Activated gamma-delta T cell treated with anti-CD3 and anti-CD28 coated beads, Interleukin-2, amount 50 U/mL, for 16 hours (primary cell): ENCODE results near the gene PARVG.

Source experiments
- DNase-seq: peaks from one replicate; pipeline ENCODE4 v3.0.0-alpha.2; 2020; ENCODE audit warnings: low read depth

PARVG gene

GRCh38 chr22:44195189-44195871 lies 14.6 kb downstream of the PARVG start:
- no peak for DNase-seq

DNA sequence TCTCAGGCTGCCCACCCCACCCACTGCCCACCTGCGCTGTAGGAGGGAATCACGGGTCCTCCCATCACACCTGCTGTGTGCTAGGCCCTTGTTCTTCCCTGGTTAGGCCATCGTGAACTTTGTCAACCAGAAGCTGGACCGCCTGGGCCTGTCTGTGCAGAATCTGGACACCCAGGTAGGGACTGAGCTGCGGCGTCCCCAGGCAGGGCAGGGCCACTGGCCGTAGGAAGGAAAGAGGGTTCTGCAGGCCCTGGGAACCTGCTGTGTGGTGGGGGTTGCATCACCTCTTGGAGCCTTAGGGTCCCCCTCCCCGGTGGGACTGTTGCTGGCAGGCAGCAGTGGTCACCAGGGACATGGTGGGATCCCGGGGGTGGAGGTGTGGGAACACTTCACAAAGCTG lies 15.5 kb downstream of the PARVG start:
- DNase-seq, result no peak

GRCh38 chr22:44196731-44197131 lies 16.0 kb downstream of the PARVG start:
- no peak for DNase-seq

GRCh38 chr22:44197271-44197670 lies 16.5 kb downstream of the PARVG start:
- no peak for DNase-seq

DNA sequence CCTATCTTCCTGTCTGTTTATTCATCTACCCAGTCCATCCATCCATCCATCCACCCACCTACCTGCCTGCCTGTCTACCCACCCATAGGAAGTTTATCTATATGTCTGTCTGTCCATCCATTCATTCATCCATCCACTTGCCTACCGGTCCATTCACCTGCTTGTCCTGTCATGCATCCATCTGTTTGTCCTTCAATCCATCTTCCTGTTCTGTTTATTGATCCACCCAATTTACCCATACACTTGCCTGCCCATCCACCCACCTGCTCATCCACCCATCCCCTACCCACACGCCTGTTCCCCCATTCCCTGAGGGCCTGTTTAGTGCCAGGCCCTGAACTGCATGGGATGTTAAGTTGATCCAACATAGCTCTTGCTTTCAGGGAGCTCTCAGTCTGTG lies 18.4 kb downstream of the PARVG start:
- no peak for DNase-seq

GRCh38 chr22:44199866-44200265 lies 19.1 kb downstream of the PARVG start:
- DNase-seq, result no peak

DNA sequence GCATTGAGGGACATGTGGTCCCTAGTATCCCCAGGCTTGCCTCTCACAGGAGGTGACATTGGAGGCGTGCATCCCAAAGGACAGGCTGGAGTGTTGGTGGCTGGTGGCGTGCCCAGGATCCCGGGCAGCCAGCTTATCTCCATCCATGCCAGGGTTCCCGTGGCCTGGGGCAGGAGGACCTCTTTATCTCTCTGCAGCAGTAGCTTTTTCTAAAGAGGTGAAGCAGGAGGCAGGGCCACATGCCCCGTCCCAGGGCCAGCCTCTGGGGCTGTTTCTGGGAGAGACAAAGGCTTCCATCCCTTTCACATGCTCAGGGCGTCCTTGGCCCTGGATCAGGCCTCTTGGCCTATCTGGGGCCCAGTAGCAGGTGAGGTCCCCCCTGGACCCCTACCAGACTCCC lies 19.7 kb downstream of the PARVG start:
- no peak for DNase-seq

GRCh38 chr22:44200855-44201550 lies 20.3 kb downstream of the PARVG start:
- DNase-seq, result no peak

DNA sequence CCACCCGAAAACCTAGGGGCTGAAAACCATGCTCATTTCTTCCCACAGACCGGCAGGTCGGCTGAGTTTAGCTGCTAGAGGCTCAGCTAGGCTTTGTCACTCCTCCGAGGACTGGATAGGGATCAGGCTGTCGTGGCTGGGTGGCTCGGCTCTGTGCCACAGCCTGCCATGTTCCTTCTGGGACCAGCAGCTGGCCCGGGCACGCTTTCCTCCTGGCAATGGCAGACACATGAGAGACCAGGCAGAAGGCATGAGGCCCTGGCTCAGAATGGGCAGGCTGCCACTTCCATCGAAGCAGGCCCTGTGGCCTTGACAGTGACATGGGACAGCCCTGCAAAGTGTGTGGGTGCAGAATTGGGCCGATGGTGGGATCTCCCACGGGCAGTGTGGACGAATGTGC lies 20.9 kb downstream of the PARVG start:
- DNase-seq, result no peak

DNA sequence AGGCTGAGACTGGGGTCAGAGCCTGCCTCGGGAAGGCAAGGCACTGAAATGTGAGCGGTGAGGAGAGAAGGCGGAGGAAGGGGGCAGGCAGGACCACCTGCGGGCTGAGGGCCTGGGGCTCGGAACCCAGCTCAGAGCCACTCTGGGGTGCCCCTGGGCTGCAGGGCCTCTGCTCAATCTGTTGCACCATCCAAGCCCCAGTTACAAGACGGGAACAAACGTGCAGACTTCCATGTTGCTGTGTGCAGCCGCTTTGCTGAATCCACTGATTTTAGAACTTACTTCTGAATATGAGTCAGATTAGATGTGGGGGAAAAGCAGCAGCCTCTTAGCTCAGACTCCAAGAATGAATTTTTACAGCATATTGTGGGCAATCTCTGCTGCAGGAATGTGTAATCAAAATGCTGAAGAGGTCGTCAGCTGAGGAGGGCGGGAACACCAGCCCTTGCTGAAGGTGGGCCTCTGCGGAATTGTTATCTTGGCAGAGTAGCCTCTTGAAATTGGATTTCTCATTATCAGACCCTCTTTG lies 21.6 kb downstream of the PARVG start:
- DNase-seq, result no peak

- no peak for DNase-seq
Measured at GRCh38 chr22:44203203-44203602, 22.5 kb downstream of the PARVG start.

GRCh38 chr22:44204739-44205515 lies 24.2 kb downstream of the PARVG start:
- DNase-seq, result no peak

DNA sequence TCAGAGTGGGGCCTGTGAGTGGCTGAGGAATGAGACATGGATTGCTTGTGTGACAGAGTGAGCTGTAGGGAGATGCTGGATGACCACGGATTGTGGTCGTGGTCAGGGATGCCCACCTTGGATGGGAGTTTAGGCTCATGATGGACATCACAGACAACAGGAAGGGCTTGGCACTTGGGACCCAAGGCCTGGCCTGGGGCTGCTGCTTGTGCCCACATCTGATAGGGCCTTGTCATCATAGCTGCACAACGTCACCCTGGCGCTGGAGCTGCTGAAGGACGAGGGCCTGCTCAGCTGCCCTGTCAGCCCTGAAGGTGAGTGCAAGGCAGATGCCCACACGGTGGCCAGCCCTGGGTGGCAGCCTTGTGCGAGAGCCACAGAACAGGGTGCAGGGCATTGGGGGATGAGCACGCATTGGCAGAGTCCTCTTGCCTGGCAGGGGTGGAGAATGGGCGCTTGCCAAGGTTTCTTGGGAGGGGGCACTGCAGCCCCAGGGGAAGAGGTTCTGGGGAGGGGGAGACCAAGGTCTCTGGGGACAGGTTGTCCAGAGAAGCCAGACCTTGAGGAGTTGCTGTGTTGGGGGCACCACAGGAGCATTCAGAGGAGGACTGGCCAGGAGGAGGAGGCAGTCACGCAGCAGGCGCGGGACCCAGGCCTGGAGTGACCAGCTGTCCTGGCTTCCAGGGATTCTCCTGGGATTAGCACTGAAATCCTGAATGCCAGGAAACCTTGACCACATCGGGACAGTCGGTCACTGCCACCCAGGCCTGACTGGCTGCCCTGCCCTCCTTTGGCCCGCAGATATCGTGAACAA lies 25.0 kb downstream of the PARVG start:
- no peak for DNase-seq

GRCh38 chr22:44206330-44206645 lies 25.6 kb downstream of the PARVG start:
- DNase-seq, result no peak

DNA sequence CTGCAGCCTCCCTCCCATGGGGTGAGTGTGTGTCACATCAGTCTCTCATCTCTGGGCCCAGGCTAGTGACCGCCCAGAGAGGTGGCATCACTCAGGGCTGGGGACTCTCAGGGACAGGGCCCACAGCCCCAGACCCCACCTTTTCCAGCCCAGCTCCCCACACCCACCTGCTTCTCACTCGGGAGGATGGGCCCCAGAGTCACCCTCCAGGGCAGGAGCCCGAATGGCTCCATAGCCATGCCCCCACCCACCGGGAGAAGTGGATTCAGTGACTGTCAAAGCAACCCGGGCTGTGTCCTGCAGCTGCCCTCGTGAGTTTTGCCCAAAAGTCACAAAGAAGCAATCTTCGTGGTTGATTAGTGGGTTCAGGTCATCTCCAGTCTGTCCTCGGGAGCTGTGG lies 26.0 kb downstream of the PARVG start:
- DNase-seq, result no peak

- no peak for DNase-seq
Measured at GRCh38 chr22:44207173-44207980, 26.7 kb downstream of the PARVG start.

DNA sequence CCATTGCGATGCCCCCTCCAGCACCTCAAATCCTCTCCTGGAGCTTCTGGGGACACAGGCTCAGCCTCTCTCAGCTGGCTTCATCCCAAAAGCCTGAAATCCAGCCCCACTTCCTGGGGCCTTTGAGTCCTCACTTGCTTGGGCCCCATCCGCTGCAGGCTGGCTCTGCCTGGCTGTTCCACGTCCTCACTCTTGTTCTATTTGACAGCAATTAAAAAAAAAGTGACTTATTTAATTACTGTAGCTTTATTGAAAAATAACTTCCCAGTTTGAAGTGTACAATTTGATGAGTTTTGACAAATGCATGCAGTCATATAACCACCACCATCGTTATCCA lies 27.2 kb downstream of the PARVG start:
- no peak for DNase-seq

DNA sequence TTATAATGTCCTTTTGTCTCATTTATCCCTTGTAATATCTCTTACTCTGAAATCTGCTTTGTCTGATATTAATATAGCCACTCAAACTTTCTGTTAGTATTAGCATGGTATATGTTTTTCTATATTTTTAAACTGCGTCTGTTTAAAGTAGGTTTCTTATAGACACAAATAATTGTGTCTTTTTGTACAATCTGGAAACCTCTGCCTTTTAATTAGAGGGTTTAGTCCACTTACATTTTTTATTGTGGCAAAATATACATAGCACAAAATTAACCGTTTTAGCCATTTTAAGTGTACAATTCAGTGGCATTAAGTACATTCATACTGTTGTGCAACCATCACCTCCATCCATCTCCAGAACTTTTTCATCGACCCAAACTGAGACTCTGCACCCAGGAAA lies 28.6 kb downstream of the PARVG start:
- no peak for DNase-seq

DNA sequence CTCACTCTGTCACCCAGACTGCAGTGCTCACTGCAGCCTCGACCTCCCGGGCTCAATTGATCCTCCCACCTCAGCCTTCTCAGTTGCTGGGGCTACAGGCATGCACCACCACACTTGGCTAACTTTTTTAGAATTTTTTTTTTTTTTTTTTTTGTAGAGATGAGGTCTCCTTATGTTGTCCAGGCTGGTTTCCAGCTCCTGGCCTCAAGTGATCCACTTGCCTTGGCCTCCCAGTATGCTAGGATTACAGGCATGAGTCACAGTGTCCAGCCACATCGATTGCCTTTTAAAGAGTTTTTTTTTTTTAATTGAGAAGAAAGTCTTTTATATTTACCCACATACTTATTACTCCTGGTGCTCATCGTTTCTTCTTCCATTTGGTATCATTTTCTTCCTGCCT lies 30.0 kb downstream of the PARVG start:
- no peak for DNase-seq

DNA sequence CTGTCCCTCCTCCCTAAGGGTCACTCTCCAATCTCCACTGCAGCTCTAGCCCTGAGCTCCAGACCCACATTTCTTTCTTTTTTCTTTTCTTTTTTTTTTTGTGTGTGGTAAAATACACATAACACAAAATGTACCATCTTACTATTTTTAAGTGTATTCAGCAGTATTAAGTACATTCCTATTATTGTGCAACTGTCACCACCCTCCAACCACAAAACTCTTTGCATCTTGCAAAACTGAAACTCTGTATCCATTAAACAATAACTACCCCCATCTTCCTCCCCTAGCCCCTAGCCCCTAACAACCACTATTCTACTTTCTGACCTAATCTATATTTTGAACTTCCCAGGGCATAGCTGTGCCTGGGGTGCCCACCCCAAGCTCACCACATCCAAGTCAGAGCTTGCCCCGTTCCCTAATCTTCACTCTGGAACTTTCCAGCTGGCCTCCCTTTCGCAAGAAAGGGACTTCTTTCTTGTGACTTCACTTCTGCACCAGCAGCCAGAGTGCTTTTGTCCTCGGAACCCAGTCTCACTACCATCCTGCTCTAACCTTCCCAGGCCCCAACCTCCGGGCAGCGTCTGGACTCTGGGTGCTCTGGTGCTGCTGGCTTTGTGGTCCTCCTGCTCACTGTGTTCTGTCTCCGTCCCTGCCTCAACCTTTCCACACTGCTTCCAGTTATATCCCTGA lies 30.7 kb downstream of the PARVG start:
- no peak for DNase-seq
